Esophagus squamous epithelium (tissue), 5 donors: ENCODE data around the gene GRB2. TPM values are rescaled to one million over a fixed set of nuclear protein-coding genes. Genes with fewer than 3 reads are reported as not detected.

ENCODE experiments used
- DNase-seq: peaks from one replicate; lab custom pipeline; 2025; lab: John Stamatoyannopoulos, UW
- H3K27ac ChIP-seq, 4 donors: fragments of 200-600 bp; sonication (generic); one replicate each; pipeline ENCODE4 v1.5.1; 2016 to 2019; ENCODE audit warnings: mild to moderate bottlenecking in 1 of 4
- H3K27me3 ChIP-seq, 4 donors: fragments of 200-600 bp; sonication (generic); 1 replicate in 3 of 4; 2 replicates in 1 of 4; pipeline versions ENCODE4 v1.5.1 to v1.6.0; 2017 to 2021; ENCODE audit warnings: antibody characterized with exemption in 1 of 4
- H3K36me3 ChIP-seq, 3 donors: fragments of 200-600 bp; sonication (generic); one replicate each; pipeline ENCODE4 v1.5.1; 2016 to 2019
- H3K4me1 ChIP-seq, 3 donors: fragments of 200-600 bp; sonication (generic); one replicate each; pipeline ENCODE4 v1.5.1; 2017 to 2019
- H3K4me3 ChIP-seq, 4 donors: fragments of 200-600 bp; sonication (generic); 1 replicate in 3 of 4; 2 replicates in 1 of 4; pipeline ENCODE4 v1.5.1; 2016 to 2019; ENCODE audit warnings: mild to moderate bottlenecking in 2 of 4, moderate library complexity in 1 of 4
- H3K9me3 ChIP-seq, 3 donors: fragments of 200-600 bp; sonication (generic); one replicate each; pipeline ENCODE4 v1.5.1; 2016 to 2019
- CTCF ChIP-seq, 6 experiments: fragments of 450-650 bp in 4 of 6; fragments of 200-600 bp in 2 of 6; sonication (generic) in 2 of 6; IDR thresholded peaks; one replicate each; pipeline ENCODE4 v1.5.1; 2016 to 2019; ENCODE audit warnings: antibody characterized with exemption in 6 of 6, mild to moderate bottlenecking in 4 of 6, moderate library complexity in 4 of 6
- POLR2A ChIP-seq, 4 donors: fragments of 450-650 bp; IDR thresholded peaks; one replicate each; pipeline ENCODE4 v1.6.1; 2017; ENCODE audit warnings: antibody characterized with exemption in 4 of 4, mild to moderate bottlenecking in 4 of 4, moderate library complexity in 3 of 4
- WGBS, 2 donors: methylation state at CpG; one replicate each; pipeline ENCODE4 v1.1.5; 2018; 5-methylcytosine and 5-hydroxymethylcytosine counted together
- intact Hi-C: fragments of 100-400 bp; cut with DNase I; formaldehyde crosslinking; loops from one replicate; pipeline ENCODE4 v1.15.0; 2022
- total RNA-seq, 4 donors: library from RNA; depleted of rRNA; stranded (reverse); fragments of >200 nt; gene quantifications; one replicate each; pipeline ENCODE4 v1.1.0, GENCODE V29; 2016
- donor health status: DM: yes; HTN: yes; CAD: no.

GRB2 gene
- total RNA-seq, 4 donors from 2014 or later, result 58.9 to 128 (median 107) TPM

GRCh38 chr17:75433218-75433783, 27.8 kb upstream of the GRB2 start:
- no peak overlapping the region for H3K27ac ChIP-seq
- H3K4me1 ChIP-seq, result peaks cover 9 to 32% (median 10%) of the 10 kb centered on the region in 3 donors
- H3K9me3 ChIP-seq, result no peaks in the 10 kb centered on the region
- WGBS, 2 donors, result 78 to 82% methylated on average over 6 of the region's 6 CpGs
- H3K4me3 ChIP-seq, result no peak overlapping the region
- intact Hi-C loops, result loop anchor here (10.0 kb wide), 2 partner anchors 62 to 152 kb away; partner anchors contain the start of gene MYO15B
- TF ChIP-seq POLR2A (IDR thresholded peaks at IDR 0.05), result no peak
- TF ChIP-seq CTCF (IDR thresholded peaks at IDR 0.05), result no peak
- no peaks in the 10 kb centered on the region for H3K36me3 ChIP-seq
- H3K27me3 ChIP-seq, result no peaks in the 10 kb centered on the region
- DNase-seq, result no peak

GRCh38 chr17:75430159-75430974, 24.9 kb upstream of the GRB2 start:
- TF ChIP-seq POLR2A (IDR thresholded peaks at IDR 0.05) (no peak), CTCF (IDR thresholded peaks at IDR 0.05) (no peak)
- H3K4me3 ChIP-seq, result no peak overlapping the region
- peak overlapping the region in 2 of 4 donors; percentile 60 to 80 for H3K27ac ChIP-seq
- H3K27me3 ChIP-seq, result no peaks in the 10 kb centered on the region
- DNase-seq, result no peak
- H3K4me1 ChIP-seq, result peaks cover 13 to 52% (median 14%) of the 10 kb centered on the region in 3 donors
- H3K36me3 ChIP-seq, result no peaks in the 10 kb centered on the region
- WGBS, 2 donors, result 54 to 69% methylated on average over 11 of the region's 11 CpGs
- H3K9me3 ChIP-seq, result no peaks in the 10 kb centered on the region
- intact Hi-C loops, result loop anchor here (10.0 kb wide), 2 partner anchors 64 to 154 kb away; partner anchors contain the start of gene MYO15B

- Histone ChIP-seq H3K27me3 (no peaks in the 10 kb centered on the region), H3K4me1 (peaks cover 13 to 45% (median 14%) of the 10 kb centered on the region in 3 donors), H3K9me3 (no peaks in the 10 kb centered on the region), H3K27ac (peak overlapping the region; percentile 57 to 83 (median 79)), H3K4me3 (peak overlapping the region in 1 of 4 donors; percentile 16), H3K36me3 (no peaks in the 10 kb centered on the region)
- WGBS, 2 donors, result 29 to 33% methylated on average over 17 of the region's 17 CpGs
- no peak for TF ChIP-seq POLR2A (IDR thresholded peaks at IDR 0.05)
- TF ChIP-seq CTCF (IDR thresholded peaks at IDR 0.05), result no peak
- DNase-seq, result no peak
- intact Hi-C loops, result loop anchor here (5.0 kb wide), 1 partner anchor 88 kb away; the partner anchor contains the start of genes CASKIN2 and TSEN54
These were observed 23.3 kb upstream of the GRB2 start for GRCh38 chr17:75428543-75429469.

GRCh38 chr17:75418531-75418930, 13.1 kb upstream of the GRB2 start:
- no peak overlapping the region for H3K27ac ChIP-seq
- no peaks in the 10 kb centered on the region for H3K4me1 ChIP-seq
- no peaks in the 10 kb centered on the region for H3K27me3 ChIP-seq
- no peak overlapping the region for H3K4me3 ChIP-seq
- no peaks in the 10 kb centered on the region for H3K36me3 ChIP-seq
- DNase-seq, result no peak
- no peaks in the 10 kb centered on the region for H3K9me3 ChIP-seq
- WGBS, 2 donors, result 70 to 76% methylated on average over 5 of the region's 5 CpGs
- TF ChIP-seq POLR2A (IDR thresholded peaks at IDR 0.05), result no peak
- TF ChIP-seq CTCF (IDR thresholded peaks at IDR 0.05), result no peak
- intact Hi-C loops, result no loop called here
